ENCODE results near the gene DXO.
"Not testable (repeated sequence)": the region's sequence is repeated elsewhere in the genome, so short reads cannot be mapped to it uniquely, and the experiment has no call there.

The DXO gene

DNA sequence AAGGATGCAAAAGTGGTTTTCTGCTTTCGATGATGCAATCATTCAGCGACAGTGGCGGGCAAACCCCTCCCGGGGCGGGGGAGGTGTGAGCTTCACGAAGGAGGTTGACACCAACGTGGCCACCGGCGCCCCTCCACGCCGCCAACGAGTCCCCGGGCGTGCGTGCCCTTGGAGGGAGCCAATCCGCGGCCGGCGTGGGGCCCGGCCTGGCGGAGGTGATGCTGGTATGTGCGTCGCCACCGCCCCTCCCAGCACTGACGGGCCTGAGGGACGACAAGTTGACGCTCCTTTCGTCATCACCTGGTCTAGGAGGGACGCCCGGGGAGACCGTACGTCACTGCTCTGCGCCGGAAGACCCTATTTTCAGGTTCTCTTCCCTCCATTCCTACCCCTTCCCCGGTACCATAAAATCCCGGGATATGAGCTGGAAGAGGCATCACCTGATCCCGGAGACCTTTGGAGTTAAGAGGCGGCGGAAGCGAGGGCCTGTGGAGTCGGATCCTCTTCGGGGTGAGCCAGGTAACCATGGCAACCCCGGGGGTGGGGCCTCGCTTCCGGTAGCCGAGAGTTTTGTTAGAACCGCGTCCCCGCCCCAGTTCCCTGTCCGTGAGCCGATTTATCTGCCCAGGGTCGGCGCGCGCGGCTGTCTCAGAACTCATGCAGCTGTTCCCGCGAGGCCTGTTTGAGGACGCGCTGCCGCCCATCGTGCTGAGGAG is at the start of gene DXO:
DXO (minus strand) TSS at position 146 of the 716 bp plus-strand sequence. CDS start 463 bp downstream, outside the sequence.
- Histone ChIP-seq H3K27me3 (ENCODE audit: insufficient read depth, low read length, poor library complexity) (no peaks in the 10 kb centered on the region), H3K36me3 (ENCODE audit: insufficient read depth, low read length) (peaks cover 36% of the 10 kb centered on the region), H3K79me2 (ENCODE audit: insufficient read depth, low read length) (peaks cover 41% of the 10 kb centered on the region), H3K4me2 (ENCODE audit: insufficient read depth, low read length) (peak within 1 kb of the TSS; percentile 97), H3K27ac (ENCODE audit: low read length) (peak within 1 kb of the TSS; percentile 79), H4K20me1 (ENCODE audit: insufficient read depth, low read length) (peaks cover 6% of the 10 kb centered on the region; the same call in 1 of the 2 replicates), H3K4me3 (ENCODE audit: low read depth in 1 of 2, low read length in 2 of 2) (peak within 1 kb of the TSS; percentile 58 to 77), H3K4me1 (ENCODE audit: insufficient read depth, low read length) (peaks cover 41% of the 10 kb centered on the region), H3K9ac (ENCODE audit: low read depth, low read length) (peak within 1 kb of the TSS; percentile 69), H3K9me3 (ENCODE audit: insufficient read depth, low read length, severe bottlenecking) (no peaks in the 10 kb centered on the region), H2AFZ (ENCODE audit: low read depth, low read length) (peak within 1 kb of the TSS; percentile 74)
- ATAC-seq (ENCODE audit: insufficient read depth, low read depth) (peak; percentile 91), DNase-seq (peak; percentile 97)
- TF ChIP-seq EZH2 (IDR thresholded peaks at IDR 0.05; ENCODE audit: borderline replicate concordance, low read depth, low read length, severe bottlenecking): no peak
- TF ChIP-seq, protein P1, sequence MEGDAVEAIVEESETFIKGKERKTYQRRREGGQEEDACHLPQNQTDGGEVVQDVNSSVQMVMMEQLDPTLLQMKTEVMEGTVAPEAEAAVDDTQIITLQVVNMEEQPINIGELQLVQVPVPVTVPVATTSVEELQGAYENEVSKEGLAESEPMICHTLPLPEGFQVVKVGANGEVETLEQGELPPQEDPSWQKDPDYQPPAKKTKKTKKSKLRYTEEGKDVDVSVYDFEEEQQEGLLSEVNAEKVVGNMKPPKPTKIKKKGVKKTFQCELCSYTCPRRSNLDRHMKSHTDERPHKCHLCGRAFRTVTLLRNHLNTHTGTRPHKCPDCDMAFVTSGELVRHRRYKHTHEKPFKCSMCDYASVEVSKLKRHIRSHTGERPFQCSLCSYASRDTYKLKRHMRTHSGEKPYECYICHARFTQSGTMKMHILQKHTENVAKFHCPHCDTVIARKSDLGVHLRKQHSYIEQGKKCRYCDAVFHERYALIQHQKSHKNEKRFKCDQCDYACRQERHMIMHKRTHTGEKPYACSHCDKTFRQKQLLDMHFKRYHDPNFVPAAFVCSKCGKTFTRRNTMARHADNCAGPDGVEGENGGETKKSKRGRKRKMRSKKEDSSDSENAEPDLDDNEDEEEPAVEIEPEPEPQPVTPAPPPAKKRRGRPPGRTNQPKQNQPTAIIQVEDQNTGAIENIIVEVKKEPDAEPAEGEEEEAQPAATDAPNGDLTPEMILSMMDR (IDR thresholded peaks at IDR 0.05; ENCODE audit: borderline replicate concordance, extremely low read depth, low read length, poor library complexity, severe bottlenecking): no peak

DNA sequence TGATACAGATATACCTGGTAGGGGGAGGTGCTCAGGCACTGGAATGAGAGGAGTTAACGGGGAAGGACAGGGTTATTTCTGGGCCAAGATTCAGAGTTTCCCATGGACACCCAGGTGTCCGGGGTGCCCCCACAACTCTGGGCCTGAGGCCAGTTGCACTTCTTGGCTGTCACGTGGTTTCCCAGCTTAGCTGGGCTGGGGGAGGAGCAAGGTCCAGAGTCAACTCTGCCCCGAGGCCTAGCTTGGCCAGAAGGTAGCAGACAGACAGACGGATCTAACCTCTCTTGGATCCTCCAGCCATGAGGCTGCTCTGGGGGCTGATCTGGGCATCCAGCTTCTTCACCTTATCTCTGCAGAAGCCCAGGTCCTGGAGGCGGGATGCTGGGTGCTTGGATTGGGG is 42.6 kb upstream of the DXO start, which contains the start of gene C4B:
C4B (plus strand) TSS at position 249 of the 400 bp plus-strand sequence; CDS start at position 300, 51 bp downstream.
- H3K79me2 ChIP-seq (ENCODE audit: insufficient read depth, low read length); H3K4me1 ChIP-seq (ENCODE audit: insufficient read depth, low read length); H3K9ac ChIP-seq (ENCODE audit: low read depth, low read length); H4K20me1 ChIP-seq (ENCODE audit: insufficient read depth, low read length); H3K4me3 ChIP-seq (ENCODE audit: low read depth in 1 of 2, low read length in 2 of 2); H3K36me3 ChIP-seq (ENCODE audit: insufficient read depth, low read length); H3K27me3 ChIP-seq (ENCODE audit: insufficient read depth, low read length, poor library complexity); H3K4me2 ChIP-seq (ENCODE audit: insufficient read depth, low read length); H3K9me3 ChIP-seq (ENCODE audit: insufficient read depth, low read length, severe bottlenecking); DNase-seq; ATAC-seq (ENCODE audit: insufficient read depth, low read depth); H3K27ac ChIP-seq (ENCODE audit: low read length); H2AFZ ChIP-seq (ENCODE audit: low read depth, low read length): not testable (repeated sequence)

DNA sequence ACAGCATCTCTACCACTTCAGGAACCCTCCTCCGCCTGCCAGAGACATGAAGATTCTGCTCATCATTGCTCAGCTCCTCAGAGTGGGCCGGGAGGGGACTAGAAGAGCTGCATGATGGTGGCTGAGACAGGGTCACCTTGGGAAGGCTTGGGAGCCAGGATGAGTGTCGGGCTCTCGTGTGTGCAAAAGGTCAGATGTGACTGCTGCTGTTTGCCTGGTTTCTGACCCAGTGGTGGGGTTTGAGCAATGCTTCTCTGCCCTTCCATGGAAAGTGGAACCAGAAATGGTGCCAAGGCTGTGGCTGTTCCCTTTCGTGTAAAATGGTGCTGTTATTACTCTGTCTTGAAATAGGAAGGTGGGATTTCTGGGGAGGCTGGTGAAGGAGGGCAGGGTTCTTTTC is 41.8 kb upstream of the DXO start:
- not testable (repeated sequence) for H3K36me3 ChIP-seq (ENCODE audit: insufficient read depth, low read length); H3K9me3 ChIP-seq (ENCODE audit: insufficient read depth, low read length, severe bottlenecking)

DNA sequence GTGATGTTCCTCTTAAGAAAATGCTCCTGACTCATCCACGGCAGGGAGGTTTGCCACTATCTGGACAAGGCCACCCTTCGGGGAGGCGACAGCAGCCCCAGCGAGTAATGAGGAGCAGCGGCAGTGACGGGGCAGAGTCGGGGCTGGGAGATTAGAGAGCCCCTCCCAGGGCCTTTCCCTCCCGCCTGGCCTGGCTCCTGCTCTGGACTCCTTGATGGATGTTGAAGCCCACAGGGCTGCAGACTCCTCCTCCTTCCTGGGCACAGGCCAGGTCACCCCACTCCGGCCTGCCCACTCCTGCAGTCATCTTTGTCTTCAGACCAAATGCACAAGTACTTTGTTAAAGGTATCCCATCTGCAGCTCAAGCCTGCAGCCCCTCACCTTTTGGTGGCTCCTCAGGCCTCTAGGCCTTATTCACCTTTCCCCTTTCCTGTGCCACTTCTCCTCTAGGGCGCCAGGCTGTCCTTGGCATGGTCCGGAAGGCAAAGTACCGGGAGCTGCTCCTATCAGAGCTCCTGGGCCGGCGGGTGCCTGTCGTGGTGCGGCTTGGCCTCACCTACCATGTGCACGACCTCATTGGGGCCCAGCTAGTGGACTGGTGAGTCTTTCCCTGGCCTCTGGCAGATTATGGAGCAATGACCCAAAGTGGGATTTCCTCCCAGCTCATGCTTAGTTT is 41.1 kb upstream of the DXO start:
- not testable (repeated sequence) for H3K9ac ChIP-seq (ENCODE audit: low read depth, low read length)

More for the DNA sequence above, 41.8 kb upstream of the DXO start:
- H3K79me2 ChIP-seq (ENCODE audit: insufficient read depth, low read length); DNase-seq; ATAC-seq (ENCODE audit: insufficient read depth, low read depth); H2AFZ ChIP-seq (ENCODE audit: low read depth, low read length); H3K27ac ChIP-seq (ENCODE audit: low read length); H3K4me3 ChIP-seq (ENCODE audit: low read depth in 1 of 2, low read length in 2 of 2); H3K27me3 ChIP-seq (ENCODE audit: insufficient read depth, low read length, poor library complexity); H3K4me2 ChIP-seq (ENCODE audit: insufficient read depth, low read length); H3K4me1 ChIP-seq (ENCODE audit: insufficient read depth, low read length); H4K20me1 ChIP-seq (ENCODE audit: insufficient read depth, low read length); H3K9ac ChIP-seq (ENCODE audit: low read depth, low read length): not testable (repeated sequence)

DNA sequence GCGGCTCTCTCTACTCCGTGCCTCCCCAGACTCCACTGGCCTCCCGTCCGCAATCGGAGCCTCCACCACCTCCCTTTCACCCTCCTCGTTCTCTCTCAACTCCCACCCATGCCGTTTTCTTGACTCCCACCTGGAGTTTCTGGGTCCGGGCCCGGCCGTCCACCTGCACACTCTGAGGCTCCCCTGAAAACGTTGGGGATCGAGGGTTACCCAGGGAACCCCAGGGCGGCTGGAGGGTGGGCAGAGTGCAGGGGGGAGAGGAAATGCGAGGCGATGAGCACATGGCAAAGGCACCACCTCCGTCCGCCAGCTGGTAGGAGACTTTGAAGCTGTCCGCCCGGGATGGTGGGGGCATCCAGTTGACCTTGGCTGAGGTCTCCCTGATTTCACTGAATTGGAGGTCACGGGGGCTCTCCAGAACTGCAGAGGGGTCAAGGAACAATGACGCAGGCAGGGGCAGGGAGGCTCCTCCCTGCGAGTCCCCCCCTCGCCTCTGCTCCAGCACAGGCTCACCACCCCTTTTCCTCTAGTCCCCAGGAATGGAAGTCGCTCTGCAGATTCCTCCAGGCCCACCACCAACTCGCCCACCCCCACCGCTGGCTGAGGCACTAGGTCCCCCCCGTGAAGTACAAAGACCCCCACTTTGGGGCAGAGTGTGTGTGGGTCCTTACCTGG is 39.1 kb upstream of the DXO start:
- not testable (repeated sequence) for H3K79me2 ChIP-seq (ENCODE audit: insufficient read depth, low read length); H3K27me3 ChIP-seq (ENCODE audit: insufficient read depth, low read length, poor library complexity); H3K36me3 ChIP-seq (ENCODE audit: insufficient read depth, low read length); DNase-seq; H3K4me2 ChIP-seq (ENCODE audit: insufficient read depth, low read length); H3K9ac ChIP-seq (ENCODE audit: low read depth, low read length); H3K4me1 ChIP-seq (ENCODE audit: insufficient read depth, low read length); H3K9me3 ChIP-seq (ENCODE audit: insufficient read depth, low read length, severe bottlenecking); ATAC-seq (ENCODE audit: insufficient read depth, low read depth); H3K27ac ChIP-seq (ENCODE audit: low read length); H4K20me1 ChIP-seq (ENCODE audit: insufficient read depth, low read length); H3K4me3 ChIP-seq (ENCODE audit: low read depth in 1 of 2, low read length in 2 of 2); H2AFZ ChIP-seq (ENCODE audit: low read depth, low read length)

More for the DNA sequence above, 41.1 kb upstream of the DXO start:
- not testable (repeated sequence) for H4K20me1 ChIP-seq (ENCODE audit: insufficient read depth, low read length); H3K4me1 ChIP-seq (ENCODE audit: insufficient read depth, low read length); H3K4me2 ChIP-seq (ENCODE audit: insufficient read depth, low read length); ATAC-seq (ENCODE audit: insufficient read depth, low read depth); DNase-seq; H3K79me2 ChIP-seq (ENCODE audit: insufficient read depth, low read length); H3K27me3 ChIP-seq (ENCODE audit: insufficient read depth, low read length, poor library complexity); H3K36me3 ChIP-seq (ENCODE audit: insufficient read depth, low read length); H3K4me3 ChIP-seq (ENCODE audit: low read depth in 1 of 2, low read length in 2 of 2); H3K9me3 ChIP-seq (ENCODE audit: insufficient read depth, low read length, severe bottlenecking); H3K27ac ChIP-seq (ENCODE audit: low read length); H2AFZ ChIP-seq (ENCODE audit: low read depth, low read length)

DNA sequence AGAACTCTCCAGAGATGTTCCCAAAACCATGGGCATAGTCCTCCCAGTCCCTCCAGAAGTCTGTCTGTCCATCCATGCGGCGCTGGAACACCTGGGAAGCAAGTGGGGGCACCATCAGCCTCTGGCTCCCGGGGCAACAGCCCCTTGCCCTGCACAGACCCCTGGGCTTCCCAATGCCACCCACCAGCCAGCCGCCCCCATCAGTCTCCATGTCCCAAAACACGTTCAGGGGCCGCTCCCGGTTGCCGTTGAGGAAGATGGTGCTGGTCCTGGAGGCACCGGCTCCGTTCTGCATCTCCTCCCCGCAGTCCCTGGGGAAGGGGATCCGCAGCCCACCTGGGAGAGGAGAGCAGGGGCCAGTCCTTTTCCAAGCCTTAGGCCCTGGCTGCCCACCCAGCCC is 37.6 kb upstream of the DXO start:
- ATAC-seq (ENCODE audit: insufficient read depth, low read depth); H3K36me3 ChIP-seq (ENCODE audit: insufficient read depth, low read length); H3K9ac ChIP-seq (ENCODE audit: low read depth, low read length); H3K4me1 ChIP-seq (ENCODE audit: insufficient read depth, low read length); H3K4me3 ChIP-seq (ENCODE audit: low read depth in 1 of 2, low read length in 2 of 2); H3K27ac ChIP-seq (ENCODE audit: low read length); H4K20me1 ChIP-seq (ENCODE audit: insufficient read depth, low read length); H3K9me3 ChIP-seq (ENCODE audit: insufficient read depth, low read length, severe bottlenecking); H3K27me3 ChIP-seq (ENCODE audit: insufficient read depth, low read length, poor library complexity); H2AFZ ChIP-seq (ENCODE audit: low read depth, low read length); DNase-seq; H3K4me2 ChIP-seq (ENCODE audit: insufficient read depth, low read length); H3K79me2 ChIP-seq (ENCODE audit: insufficient read depth, low read length): not testable (repeated sequence)

DNA sequence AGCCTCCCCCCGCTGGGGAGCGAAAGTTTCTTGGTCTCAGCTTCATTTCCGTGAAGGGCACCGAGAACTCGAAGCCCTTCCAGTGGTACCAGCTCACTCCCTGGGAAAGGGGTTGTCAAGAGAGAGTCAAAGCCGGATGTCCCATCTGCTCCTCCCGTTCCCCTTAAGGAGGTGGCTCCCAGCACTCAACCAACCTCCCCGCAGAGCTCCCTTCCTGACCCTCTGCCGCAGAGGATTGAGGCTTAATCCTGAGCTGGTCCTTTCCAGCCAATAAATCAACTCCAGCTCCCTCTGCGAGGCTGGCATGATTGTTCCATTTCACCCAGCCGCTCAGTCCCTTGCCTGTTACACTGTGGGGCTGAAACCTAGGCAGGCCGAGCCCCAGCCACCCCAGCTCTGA is 36.7 kb upstream of the DXO start:
- H3K4me1 ChIP-seq (ENCODE audit: insufficient read depth, low read length); H3K79me2 ChIP-seq (ENCODE audit: insufficient read depth, low read length); H3K27me3 ChIP-seq (ENCODE audit: insufficient read depth, low read length, poor library complexity); H3K4me2 ChIP-seq (ENCODE audit: insufficient read depth, low read length); H2AFZ ChIP-seq (ENCODE audit: low read depth, low read length); ATAC-seq (ENCODE audit: insufficient read depth, low read depth); H3K9ac ChIP-seq (ENCODE audit: low read depth, low read length); H3K9me3 ChIP-seq (ENCODE audit: insufficient read depth, low read length, severe bottlenecking); H3K36me3 ChIP-seq (ENCODE audit: insufficient read depth, low read length); H3K4me3 ChIP-seq (ENCODE audit: low read depth in 1 of 2, low read length in 2 of 2); H4K20me1 ChIP-seq (ENCODE audit: insufficient read depth, low read length); DNase-seq; H3K27ac ChIP-seq (ENCODE audit: low read length): not testable (repeated sequence)
